GM20431 (cell line): ENCODE results near the gene CBFA2T2.
"Not testable (repeated sequence)": the region's sequence is repeated elsewhere in the genome, so short reads cannot be mapped to it uniquely, and the experiment has no call there.

Source experiments
- in situ Hi-C: fragments of 300-500 bp; cut with MseI, MboI; formaldehyde crosslinking; loops from one replicate; pipeline ENCODE4 v1.15.0; 2020; ENCODE audit warnings: low sequenced_read_pairs; ENCODE audit not compliant: unreplicated experiment

Gene CBFA2T2

DNA sequence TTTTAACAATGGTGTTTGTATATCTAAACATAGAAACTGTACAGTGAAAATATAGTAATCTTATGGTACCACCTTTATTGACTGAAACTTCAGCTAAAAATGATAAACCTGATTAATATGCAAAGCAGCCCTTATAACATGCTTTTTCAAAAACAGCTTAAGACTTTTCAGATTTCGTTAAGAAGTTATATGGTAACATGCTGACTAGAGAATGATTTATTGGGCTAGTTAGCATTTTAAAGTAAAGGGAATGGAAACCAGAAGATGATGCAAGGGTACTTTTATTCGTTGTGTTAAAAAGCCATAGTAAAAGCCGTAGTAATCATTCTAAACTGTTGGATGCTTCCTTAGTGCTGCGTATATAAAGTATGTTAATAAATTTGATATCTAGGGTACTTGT lies 50.5 kb downstream of the CBFA2T2 start:
- in situ Hi-C loops: no loop called here

DNA sequence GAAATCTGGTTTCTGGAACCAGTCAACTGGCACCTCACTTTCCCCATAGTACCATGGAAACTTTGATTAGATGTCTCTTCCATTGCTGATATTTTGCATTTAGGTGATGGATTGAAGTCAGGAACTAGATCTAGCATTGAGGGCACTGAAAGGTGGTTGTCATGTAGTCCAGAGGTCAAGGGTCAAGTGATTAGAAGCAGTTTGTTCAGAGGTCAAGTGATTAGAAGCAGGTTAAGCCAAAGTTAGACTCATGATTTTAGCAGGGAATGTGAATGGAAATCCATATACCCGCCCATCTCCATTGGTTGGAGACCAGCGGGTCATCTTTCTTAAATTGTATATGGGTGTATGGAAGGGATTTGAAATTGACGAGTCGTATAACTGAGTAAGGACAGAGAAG lies 51.2 kb downstream of the CBFA2T2 start:
- in situ Hi-C loops: no loop called here

- in situ Hi-C loops: no loop called here
Observed at GRCh38 chr20:33541797-33542196, 51.9 kb downstream of the CBFA2T2 start.

- in situ Hi-C loops: no loop called here
Observed at GRCh38 chr20:33545763-33546162, 55.9 kb downstream of the CBFA2T2 start.

GRCh38 chr20:33549229-33549999 lies 59.5 kb downstream of the CBFA2T2 start:
- in situ Hi-C loops: no loop called here

GRCh38 chr20:33551778-33552177 lies 61.9 kb downstream of the CBFA2T2 start:
- in situ Hi-C loops: no loop called here

DNA sequence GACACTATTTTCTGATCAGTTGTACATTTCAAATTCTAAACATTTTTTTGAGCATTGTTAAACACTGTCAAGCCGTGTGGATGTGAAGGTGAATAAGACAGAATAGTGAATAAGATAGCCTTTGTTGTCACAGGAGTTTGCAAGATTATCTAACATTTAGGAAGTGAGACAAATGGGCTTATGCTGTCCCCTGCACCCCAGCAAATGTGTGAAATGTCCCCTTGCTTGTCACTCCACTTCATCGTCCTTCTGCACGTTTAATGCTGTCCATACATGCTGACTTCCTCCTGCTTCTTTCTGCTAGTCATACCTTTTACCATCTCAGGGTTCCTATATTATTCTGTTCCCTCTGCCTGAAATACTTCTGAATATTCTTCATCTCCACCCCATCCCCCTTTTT lies 62.6 kb downstream of the CBFA2T2 start:
- in situ Hi-C loops: no loop called here

- in situ Hi-C loops: no loop called here
Observed at GRCh38 chr20:33553516-33553915, 63.6 kb downstream of the CBFA2T2 start.

DNA sequence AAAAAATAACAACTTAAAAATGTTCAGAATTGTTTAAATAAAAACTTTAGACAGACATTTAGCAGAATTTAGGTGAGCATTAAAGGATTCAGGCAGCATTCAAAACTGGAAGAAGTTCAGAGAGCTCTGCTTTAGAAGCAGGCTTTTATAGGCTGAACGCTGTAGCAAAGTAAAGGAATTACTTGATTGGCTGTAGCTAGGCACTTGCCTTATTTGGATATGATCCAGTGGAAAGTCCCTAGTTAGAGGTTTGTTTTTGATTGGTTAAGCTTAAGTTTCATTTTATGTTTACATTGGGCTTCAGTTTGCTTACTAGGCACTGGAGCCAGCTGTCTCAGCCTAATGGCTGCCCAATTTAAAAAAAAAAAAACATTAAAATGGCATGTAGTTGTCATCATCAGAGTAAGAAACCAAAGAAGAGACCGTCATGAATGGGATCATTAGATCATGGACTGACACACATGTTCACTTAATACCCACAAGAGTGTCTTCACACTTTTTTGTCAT lies 65.1 kb downstream of the CBFA2T2 start:
- in situ Hi-C loops: no loop called here

GRCh38 chr20:33555755-33556154 lies 65.9 kb downstream of the CBFA2T2 start:
- in situ Hi-C loops: no loop called here

GRCh38 chr20:33556246-33556645 lies 66.3 kb downstream of the CBFA2T2 start:
- in situ Hi-C loops: no loop called here

DNA sequence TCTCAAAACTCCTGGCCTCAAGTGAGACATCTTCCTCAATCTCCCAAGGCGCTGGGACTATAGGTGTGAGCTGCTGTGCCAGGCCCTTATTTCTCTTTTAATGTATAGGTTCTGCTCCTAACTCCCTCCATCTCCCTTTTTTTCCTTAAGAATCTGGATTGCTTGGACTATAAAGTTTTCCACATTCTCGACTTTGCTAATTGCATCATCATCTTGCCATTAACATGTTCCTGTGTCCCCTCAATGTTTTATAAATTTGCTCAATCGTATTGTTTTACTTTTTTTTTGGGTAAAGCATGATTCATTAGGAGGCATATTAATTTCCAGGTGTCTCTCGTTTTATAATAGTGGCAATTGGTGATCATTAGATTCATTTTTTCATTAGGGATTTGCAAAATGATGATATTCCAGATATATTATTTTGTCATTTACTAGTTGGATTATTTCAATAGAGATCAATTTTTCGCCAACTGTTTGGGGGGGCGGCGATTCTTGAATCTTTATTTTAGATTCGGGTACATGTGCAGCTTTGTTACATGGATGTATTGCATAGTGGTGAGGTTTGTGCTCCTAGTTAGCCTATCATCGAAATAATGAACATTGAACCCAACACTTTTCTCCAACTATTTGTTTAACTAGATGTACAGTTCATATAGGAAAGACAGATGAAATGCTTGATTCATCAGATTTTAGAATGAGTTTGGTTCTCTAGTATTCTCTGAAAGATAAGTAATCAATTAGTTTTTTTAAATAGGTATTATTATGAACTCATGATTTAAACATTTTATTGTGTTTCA lies 68.7 kb downstream of the CBFA2T2 start:
- in situ Hi-C loops: no loop called here

DNA sequence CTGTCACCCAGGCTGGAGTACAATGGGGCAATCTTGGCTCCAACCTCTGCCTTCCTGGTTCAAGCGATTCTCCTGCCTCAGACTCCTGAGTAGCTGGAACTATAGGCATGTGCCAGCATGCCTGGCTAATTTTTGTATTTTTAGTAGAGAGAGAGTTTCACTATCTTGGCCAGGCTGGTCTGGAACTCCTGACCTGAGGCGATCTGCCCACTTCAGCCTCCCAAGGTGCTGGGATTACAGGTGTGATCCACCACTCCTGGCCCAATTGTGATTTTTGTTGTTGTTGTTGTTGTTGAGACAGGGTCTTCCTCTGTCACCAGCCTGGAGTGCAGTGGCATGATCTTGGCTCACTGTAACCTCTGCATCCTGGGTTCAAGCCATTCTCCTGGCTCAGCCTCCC lies 69.3 kb downstream of the CBFA2T2 start:
- in situ Hi-C loops: no loop called here

GRCh38 chr20:33560026-33560425 lies 70.1 kb downstream of the CBFA2T2 start:
- in situ Hi-C loops: no loop called here

- in situ Hi-C loops: not testable (repeated sequence)
Observed at GRCh38 chr20:33561053-33561452, 71.2 kb downstream of the CBFA2T2 start.

DNA sequence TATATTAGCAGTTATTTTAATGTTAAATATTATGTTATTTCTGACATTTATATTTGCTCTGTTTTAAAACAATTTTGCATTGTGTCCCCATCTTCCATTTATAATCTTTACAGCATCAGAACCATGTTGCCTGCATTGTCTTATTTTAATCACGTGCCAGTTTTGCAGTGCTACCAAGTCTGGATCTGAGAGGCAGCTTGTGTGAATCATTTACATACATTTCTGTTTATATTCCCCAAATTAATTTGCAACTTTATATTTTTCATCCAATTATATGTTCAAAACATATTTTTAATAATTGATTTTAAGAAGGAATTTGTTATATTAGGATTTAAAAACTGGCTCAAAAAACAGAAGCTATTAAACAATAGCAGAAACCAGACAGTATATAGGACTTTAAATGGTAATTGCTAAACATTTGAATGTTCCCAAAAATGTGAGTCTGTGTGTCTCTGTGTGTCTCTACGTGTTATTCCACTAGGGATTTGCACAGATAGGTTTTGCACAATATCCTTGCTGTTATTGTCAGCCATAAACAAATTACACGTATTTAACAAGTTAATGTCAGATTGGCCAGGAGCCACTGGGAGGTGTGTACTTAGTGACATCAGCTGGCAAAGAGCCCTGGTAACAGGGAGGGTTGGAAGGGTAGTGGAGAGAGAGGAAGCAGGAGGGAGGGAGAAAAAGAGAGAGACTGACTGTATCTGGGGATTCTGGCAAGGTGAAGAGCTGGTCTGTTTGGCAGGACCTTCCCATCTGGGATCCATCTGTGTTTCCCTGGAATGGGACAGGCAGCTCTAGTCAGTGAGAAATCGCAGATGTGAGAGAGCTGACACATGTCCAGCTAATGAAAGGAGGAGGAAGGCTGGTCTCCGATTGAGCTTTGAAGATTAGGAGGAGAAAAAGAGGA lies 72.1 kb downstream of the CBFA2T2 start:
- in situ Hi-C loops: no loop called here

DNA sequence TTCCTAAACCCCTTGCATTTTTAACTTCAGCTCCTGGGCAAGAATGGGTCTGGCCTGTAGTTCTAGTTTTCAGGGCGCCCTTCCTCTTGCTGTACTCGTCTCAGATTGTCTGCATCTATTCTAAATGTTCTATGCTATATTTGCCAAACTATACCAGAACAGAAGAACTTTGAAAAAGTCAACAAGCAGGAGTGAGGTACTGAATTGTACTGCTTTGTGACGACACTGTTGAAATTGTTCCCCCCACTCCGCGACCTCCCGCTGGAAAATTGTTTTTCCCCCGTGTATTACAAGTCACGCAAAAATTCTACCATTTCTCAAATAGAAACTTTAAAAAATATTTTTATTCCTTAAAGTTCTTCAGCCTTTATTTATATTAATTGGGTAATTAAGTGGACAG lies 73.9 kb downstream of the CBFA2T2 start:
- in situ Hi-C loops: no loop called here

GRCh38 chr20:33566781-33567603 lies 77.1 kb downstream of the CBFA2T2 start:
- in situ Hi-C loops: no loop called here

DNA sequence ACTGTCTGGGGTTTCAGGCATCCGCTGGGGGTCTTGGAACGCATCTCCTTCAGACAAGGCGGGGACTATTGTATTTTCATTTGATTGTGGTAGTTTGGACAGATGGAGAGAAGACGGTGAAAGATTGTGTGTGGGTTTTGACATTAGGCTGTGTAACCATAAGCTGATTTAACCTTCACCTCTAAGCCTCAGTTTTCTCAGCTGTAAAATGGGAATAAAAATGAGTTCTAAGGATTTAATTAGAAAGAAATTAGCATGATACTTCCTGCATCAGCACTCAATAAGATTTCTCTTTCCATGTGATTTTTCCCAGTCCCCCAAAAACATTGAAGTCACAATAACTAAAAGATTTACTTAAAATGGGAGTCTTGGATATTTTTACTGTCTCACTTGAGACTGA lies 78.1 kb downstream of the CBFA2T2 start:
- in situ Hi-C loops: no loop called here
